GM18508 (cell line): ENCODE data around the gene TSPAN15.
"Not testable (repeated sequence)": the region's sequence is repeated elsewhere in the genome, so short reads cannot be mapped to it uniquely, and the experiment has no call there.

Experiments used
- ATAC-seq: cut with Tn5 transposase; IDR thresholded peaks from one replicate; pipeline ENCODE4 v1.9.1; 2021; ENCODE audit warnings: moderate number of reproducible peaks; ENCODE audit not compliant: insufficient read depth, unreplicated experiment

TSPAN15 gene

GRCh38 chr10:69443354-69443753, 7.9 kb upstream of the TSPAN15 start:
- no peak for ATAC-seq

DNA sequence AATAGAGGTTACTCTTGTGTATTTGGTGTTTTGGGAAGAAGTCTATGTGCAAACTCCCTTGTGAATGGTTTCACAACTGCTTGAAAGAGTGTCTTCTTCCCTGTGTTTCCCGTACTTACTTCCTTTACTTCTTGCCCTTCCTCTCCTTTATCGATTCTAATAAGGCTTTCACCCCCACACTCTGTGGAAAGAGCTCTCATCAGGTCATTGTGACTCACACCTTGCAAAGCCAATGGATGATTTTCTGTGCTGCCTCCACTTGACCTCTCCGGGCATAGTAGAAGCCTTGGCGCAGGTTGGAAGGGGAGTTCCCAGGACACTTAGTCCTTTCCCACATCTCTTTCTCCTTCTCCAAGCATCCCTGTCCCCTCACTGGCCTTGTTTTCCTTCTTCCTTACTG, 6.2 kb upstream of the TSPAN15 start:
- no peak for ATAC-seq

- ATAC-seq = no peak
Observed at GRCh38 chr10:69446229-69446628, 5.0 kb upstream of the TSPAN15 start.

DNA sequence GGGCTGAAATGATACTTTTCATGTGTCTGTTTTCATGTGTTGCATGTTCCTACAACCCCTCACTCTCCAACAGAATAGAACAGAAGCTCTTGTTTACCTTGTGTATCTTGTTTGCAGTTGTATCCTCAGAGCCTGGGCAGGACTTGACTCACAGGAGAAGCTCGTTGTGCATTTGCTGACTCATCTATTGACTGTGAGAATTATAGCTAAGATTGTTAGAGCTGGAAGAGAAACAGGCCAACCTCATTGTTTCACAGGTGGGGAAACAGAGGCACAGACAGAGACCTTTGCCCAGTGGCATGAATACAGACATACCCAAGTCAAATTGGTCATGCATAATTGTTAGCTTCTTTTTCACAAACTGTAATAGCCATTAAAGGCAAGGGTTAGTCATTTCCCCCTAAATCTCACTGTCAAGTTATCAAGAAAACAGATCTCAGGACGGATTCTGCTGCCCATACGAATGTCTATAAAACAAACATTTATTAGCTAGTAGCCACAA, 4.6 kb upstream of the TSPAN15 start:
- no peak for ATAC-seq

DNA sequence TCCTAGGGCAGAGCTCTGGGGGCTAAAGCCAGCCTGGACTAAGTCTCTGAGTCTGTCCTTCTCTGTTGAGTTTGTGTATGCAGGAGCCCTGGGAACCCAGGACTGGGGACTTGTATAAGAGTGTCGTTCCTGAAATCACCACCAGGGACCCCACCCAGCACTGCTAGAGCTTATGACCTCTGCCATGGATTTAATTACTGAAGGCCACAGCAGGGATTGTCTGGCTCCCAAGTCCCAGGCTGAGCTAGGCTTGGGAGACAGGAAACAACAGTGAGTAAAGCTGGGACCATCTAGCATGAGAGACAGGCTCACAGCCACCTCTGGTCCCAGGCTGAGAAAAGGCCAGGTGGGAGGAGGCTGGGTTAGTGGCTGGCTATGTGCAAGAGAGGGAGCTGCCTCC, 1.4 kb upstream of the TSPAN15 start:
- no peak for ATAC-seq

GRCh38 chr10:69450395-69450794, 870 bp upstream of the TSPAN15 start:
- ATAC-seq = not testable (repeated sequence)

GRCh38 chr10:69451784-69452251, 553 bp downstream of the TSPAN15 start:
- ATAC-seq = no peak

- ATAC-seq = no peak
Observed at GRCh38 chr10:69452676-69453415, 1.6 kb downstream of the TSPAN15 start.

GRCh38 chr10:69453795-69454194, 2.5 kb downstream of the TSPAN15 start:
- ATAC-seq = no peak

DNA sequence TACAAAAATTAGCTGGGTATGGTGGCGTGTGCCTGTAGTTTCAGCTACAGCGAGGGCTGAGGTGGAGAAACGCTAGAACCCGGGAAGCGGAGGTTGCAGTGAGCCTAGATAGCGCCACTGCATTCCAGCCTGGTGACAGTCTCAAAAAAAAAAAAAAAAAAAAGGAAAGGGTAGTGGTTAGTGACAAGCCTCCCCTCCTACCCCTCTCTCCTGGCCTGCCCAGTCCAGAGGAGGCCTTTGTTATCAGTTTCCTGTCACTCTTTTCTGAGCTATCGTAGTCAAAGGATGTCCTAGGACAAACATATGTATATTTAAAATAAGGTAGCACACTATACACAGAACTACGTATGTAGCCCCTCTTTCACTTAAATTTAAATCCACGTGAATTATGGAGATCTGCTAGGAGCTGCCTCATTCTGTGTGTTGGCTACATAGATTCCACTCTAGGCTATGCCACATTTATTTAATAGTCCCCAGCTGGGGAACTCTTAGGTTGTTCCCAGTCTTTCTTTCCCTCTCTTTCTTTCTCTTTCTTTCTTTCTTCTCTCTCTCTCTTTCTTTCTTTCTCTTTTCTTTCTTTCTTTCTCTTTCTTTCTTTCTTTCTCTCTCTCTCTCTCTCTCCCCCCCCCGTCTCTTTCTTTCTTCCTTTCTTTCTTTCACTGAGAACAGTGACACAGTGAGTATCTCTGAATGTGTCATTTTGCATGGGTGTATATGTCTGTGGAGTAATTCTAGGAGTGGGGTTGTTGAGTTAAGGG, 3.9 kb downstream of the TSPAN15 start:
- ATAC-seq = no peak

DNA sequence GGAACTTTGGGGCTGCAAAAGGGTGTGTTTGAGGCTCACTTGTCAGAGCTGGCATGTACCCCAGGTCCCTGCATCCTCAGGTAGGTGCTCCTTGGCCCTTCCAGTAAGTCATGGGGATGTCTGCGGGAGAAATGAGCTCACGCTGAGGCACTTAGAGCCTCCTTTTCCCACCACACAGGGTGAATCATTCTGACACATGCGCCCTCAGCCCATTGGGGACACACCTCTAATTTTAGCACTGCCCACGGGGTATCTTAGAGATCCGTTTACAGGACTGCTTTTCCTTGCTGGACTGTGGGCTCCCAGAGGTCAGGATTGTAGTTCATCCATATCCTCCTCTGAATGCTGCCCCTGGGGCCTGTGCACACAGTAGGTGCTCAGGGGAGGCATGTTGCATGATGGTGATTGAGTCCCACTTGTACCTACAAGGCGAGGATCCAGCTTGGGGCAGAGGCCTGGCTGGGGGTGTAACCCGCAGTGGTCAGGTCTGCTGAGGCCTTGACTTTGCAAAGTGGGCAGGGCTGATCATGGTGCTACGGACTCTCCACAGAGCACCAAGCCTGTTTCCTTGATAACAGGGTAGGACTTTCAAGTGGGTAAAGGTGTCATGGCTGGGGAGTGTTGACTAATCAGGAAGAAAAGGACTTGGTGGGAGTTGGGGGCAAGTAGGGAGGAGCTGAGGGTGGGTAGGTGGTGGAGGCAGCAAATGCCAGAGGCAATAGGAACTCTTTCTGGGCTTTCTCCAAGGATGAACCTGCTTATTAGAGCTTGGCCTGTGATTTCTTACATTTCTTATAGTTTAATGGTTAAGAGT, 5.8 kb downstream of the TSPAN15 start:
- no peak for ATAC-seq

GRCh38 chr10:69457771-69458237, 6.5 kb downstream of the TSPAN15 start:
- ATAC-seq = no peak

GRCh38 chr10:69458430-69459100, 7.3 kb downstream of the TSPAN15 start:
- ATAC-seq = no peak

DNA sequence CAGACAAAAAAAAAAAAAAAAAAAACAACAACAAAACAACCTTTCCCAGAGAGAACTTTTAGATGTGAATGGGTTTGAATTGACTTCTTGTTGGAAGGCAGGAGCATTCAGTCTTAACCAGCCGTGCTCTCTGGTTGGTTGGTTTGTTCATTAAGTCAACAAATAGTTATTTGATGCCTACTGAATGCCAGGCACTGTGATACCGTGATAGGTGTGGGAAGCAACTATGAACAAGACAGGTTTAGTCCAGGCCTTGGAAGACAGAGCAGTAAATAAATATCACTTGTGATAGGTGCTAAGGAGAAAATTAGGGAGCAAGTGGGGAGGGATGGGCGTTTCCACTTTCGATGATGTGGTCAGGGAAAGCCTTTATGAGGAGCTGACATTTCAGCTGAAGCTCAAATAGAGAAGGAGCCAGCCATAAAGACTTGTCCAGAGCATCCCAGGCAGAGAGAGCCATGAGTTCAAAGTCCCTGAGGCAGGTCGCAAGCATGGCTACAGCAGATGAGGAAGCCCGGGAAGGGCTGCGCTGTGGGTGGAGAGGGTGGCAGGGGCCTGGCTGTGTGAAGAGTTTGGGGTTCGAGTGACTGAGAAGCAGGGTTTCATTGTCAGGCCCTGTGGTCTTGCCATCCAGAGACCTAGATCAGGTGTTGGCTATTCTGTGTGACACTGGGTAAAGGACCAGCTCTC, 8.0 kb downstream of the TSPAN15 start:
- ATAC-seq = no peak

GRCh38 chr10:69459893-69460575, 8.8 kb downstream of the TSPAN15 start:
- no peak for ATAC-seq

DNA sequence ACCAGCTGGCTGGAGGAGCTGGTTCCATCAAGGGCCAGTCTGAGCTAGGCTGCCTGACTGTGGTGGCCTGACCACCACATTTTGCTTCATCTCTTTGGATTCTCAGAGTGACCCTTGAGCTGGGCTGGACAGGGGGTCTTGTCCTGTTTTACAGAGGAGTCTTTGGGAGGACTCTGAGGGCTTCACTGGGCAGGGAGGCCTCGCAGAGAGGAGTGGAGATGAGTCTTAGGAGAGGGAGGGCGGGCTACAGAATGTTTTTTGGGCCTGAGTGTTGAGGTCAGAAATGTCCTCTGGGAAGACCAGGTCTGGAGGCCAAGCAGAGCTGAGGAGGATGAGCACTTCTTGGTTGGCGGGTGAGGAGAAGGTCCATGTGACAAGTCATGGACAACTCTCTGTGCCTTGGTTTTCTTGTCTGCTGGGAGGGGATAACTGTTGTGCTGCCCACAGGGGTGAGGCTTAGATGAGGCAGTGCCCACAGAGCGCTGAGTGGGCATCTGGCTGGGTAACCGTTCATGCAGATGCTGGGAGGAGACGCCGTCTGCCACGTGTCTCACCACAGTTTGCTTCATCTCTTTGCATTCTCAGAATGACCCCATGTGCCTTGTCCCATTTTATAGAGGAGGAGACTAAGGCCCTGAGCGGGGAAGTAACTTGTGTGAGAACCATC, 9.4 kb downstream of the TSPAN15 start:
- no peak for ATAC-seq

GRCh38 chr10:69461243-69462025, 10.2 kb downstream of the TSPAN15 start:
- no peak for ATAC-seq

DNA sequence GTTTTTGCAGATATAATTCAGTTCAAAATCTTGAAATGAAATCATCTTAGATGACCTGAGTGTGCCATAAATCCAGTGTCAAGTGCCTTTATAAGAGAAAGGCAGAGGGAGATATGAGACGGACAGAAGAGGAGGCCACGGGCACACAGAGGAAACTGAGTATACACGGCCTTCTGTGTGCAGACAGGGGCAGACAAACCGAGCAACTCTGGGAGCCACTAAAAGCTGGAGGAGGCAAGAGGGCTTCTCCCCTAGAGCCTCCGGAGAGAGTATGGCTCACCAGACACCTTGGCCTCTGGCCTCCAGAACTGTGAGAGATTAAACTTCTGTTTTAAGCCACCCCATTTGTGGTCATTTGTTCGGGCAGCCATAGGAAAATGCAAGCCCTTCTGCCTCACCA, 12.6 kb downstream of the TSPAN15 start:
- no peak for ATAC-seq
